Measurements from ENCODE around the gene CYB5R3.

CYB5R3 gene

GRCh38 chr22:42604403-42604802 is 44.8 kb downstream of the CYB5R3 start:
- Histone ChIP-seq H3K4me3 (ENCODE audit: insufficient read depth, low read depth, low read length, poor library complexity, severe bottlenecking) (no peak overlapping the region), H3K9me3 (ENCODE audit: control insufficient read depth, low read length) (no peaks in the 10 kb centered on the region), H3K27me3 (replicated peaks; ENCODE audit: control insufficient read depth, insufficient read depth, low read length, poor library complexity, severe bottlenecking) (no peaks in the 10 kb centered on the region), H3K36me3 (ENCODE audit: control insufficient read depth, insufficient read depth, low read length) (peaks cover 42% of the 10 kb centered on the region), H3K27ac (ENCODE audit: insufficient read depth, low read length, poor library complexity, severe bottlenecking) (no peak overlapping the region), H3K4me1 (ENCODE audit: control insufficient read depth, insufficient read depth, low read length, poor library complexity, severe bottlenecking) (peaks cover 2% of the 10 kb centered on the region)
- DNase-seq = no peak

- peaks cover 52% of the 10 kb centered on the region for H3K36me3 ChIP-seq (ENCODE audit: control insufficient read depth, insufficient read depth, low read length)
- no peak overlapping the region for H3K27ac ChIP-seq (ENCODE audit: insufficient read depth, low read length, poor library complexity, severe bottlenecking)
- H3K4me3 ChIP-seq (ENCODE audit: insufficient read depth, low read depth, low read length, poor library complexity, severe bottlenecking) = no peak overlapping the region
- no peaks in the 10 kb centered on the region for H3K9me3 ChIP-seq (ENCODE audit: control insufficient read depth, low read length)
- H3K4me1 ChIP-seq (ENCODE audit: control insufficient read depth, insufficient read depth, low read length, poor library complexity, severe bottlenecking) = no peaks in the 10 kb centered on the region
- H3K27me3 ChIP-seq (replicated peaks; ENCODE audit: control insufficient read depth, insufficient read depth, low read length, poor library complexity, severe bottlenecking) = no peaks in the 10 kb centered on the region
- DNase-seq = no peak
Measured at GRCh38 chr22:42603427-42603826, 45.8 kb downstream of the CYB5R3 start.

- no peak for DNase-seq
- Histone ChIP-seq H3K4me1 (ENCODE audit: control insufficient read depth, insufficient read depth, low read length, poor library complexity, severe bottlenecking) (no peaks in the 10 kb centered on the region), H3K9me3 (ENCODE audit: control insufficient read depth, low read length) (no peaks in the 10 kb centered on the region), H3K27ac (ENCODE audit: insufficient read depth, low read length, poor library complexity, severe bottlenecking) (no peak overlapping the region), H3K4me3 (ENCODE audit: insufficient read depth, low read depth, low read length, poor library complexity, severe bottlenecking) (no peak overlapping the region), H3K27me3 (replicated peaks; ENCODE audit: control insufficient read depth, insufficient read depth, low read length, poor library complexity, severe bottlenecking) (no peaks in the 10 kb centered on the region), H3K36me3 (ENCODE audit: control insufficient read depth, insufficient read depth, low read length) (peaks cover 54% of the 10 kb centered on the region)
Measured at GRCh38 chr22:42602470-42602869, 46.7 kb downstream of the CYB5R3 start.

DNA sequence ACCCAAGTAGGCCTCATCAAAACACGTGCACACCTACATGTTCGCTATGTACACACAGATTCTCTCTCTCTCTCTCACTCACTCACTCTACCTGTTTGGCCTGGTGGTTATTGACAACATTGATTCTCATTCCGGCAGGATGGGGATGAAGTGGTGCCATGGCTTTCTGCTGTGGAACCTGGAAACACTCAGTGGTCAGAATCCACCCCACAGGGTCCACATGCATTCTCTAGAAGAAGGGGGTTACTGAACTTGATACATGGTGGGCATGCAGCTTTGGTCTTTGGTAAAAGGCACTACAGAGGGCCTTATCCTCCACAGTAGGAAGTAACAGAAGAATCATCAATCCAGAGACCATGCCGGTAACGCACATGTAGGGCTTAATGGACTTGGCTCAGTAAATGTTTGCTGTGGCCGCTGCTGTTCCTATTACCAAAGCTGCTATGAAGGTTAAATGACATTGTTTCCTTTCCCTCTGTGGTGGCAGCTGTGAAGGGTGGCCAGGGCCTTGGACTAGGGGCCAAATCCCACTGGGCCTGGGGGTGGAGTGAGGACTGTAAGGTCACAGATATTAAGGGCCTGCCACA is 47.2 kb downstream of the CYB5R3 start:
- no peak overlapping the region for H3K27ac ChIP-seq (ENCODE audit: insufficient read depth, low read length, poor library complexity, severe bottlenecking)
- no peak for DNase-seq
- H3K4me1 ChIP-seq (ENCODE audit: control insufficient read depth, insufficient read depth, low read length, poor library complexity, severe bottlenecking) = no peaks in the 10 kb centered on the region
- no peak overlapping the region for H3K4me3 ChIP-seq (ENCODE audit: insufficient read depth, low read depth, low read length, poor library complexity, severe bottlenecking)
- H3K9me3 ChIP-seq (ENCODE audit: control insufficient read depth, low read length) = no peaks in the 10 kb centered on the region
- H3K27me3 ChIP-seq (replicated peaks; ENCODE audit: control insufficient read depth, insufficient read depth, low read length, poor library complexity, severe bottlenecking) = no peaks in the 10 kb centered on the region
- H3K36me3 ChIP-seq (ENCODE audit: control insufficient read depth, insufficient read depth, low read length) = peaks cover 59% of the 10 kb centered on the region

- no peak for DNase-seq
- Histone ChIP-seq H3K9me3 (ENCODE audit: control insufficient read depth, low read length) (no peaks in the 10 kb centered on the region), H3K27me3 (replicated peaks; ENCODE audit: control insufficient read depth, insufficient read depth, low read length, poor library complexity, severe bottlenecking) (no peaks in the 10 kb centered on the region), H3K4me3 (ENCODE audit: insufficient read depth, low read depth, low read length, poor library complexity, severe bottlenecking) (no peak overlapping the region), H3K36me3 (ENCODE audit: control insufficient read depth, insufficient read depth, low read length) (peaks cover 88% of the 10 kb centered on the region), H3K27ac (ENCODE audit: insufficient read depth, low read length, poor library complexity, severe bottlenecking) (no peak overlapping the region), H3K4me1 (ENCODE audit: control insufficient read depth, insufficient read depth, low read length, poor library complexity, severe bottlenecking) (no peaks in the 10 kb centered on the region)
Measured at GRCh38 chr22:42596863-42597530, 52.2 kb downstream of the CYB5R3 start.

GRCh38 chr22:42596336-42596735 is 52.9 kb downstream of the CYB5R3 start:
- Histone ChIP-seq H3K27ac (ENCODE audit: insufficient read depth, low read length, poor library complexity, severe bottlenecking) (no peak overlapping the region), H3K27me3 (replicated peaks; ENCODE audit: control insufficient read depth, insufficient read depth, low read length, poor library complexity, severe bottlenecking) (no peaks in the 10 kb centered on the region), H3K9me3 (ENCODE audit: control insufficient read depth, low read length) (no peaks in the 10 kb centered on the region), H3K4me1 (ENCODE audit: control insufficient read depth, insufficient read depth, low read length, poor library complexity, severe bottlenecking) (no peaks in the 10 kb centered on the region), H3K4me3 (ENCODE audit: insufficient read depth, low read depth, low read length, poor library complexity, severe bottlenecking) (no peak overlapping the region), H3K36me3 (ENCODE audit: control insufficient read depth, insufficient read depth, low read length) (peaks cover 90% of the 10 kb centered on the region)
- no peak for DNase-seq

- no peak overlapping the region for H3K4me3 ChIP-seq (ENCODE audit: insufficient read depth, low read depth, low read length, poor library complexity, severe bottlenecking)
- no peaks in the 10 kb centered on the region for H3K27me3 ChIP-seq (replicated peaks; ENCODE audit: control insufficient read depth, insufficient read depth, low read length, poor library complexity, severe bottlenecking)
- H3K36me3 ChIP-seq (ENCODE audit: control insufficient read depth, insufficient read depth, low read length) = peaks cover 90% of the 10 kb centered on the region
- H3K9me3 ChIP-seq (ENCODE audit: control insufficient read depth, low read length) = no peaks in the 10 kb centered on the region
- DNase-seq = no peak
- H3K27ac ChIP-seq (ENCODE audit: insufficient read depth, low read length, poor library complexity, severe bottlenecking) = no peak overlapping the region
- no peaks in the 10 kb centered on the region for H3K4me1 ChIP-seq (ENCODE audit: control insufficient read depth, insufficient read depth, low read length, poor library complexity, severe bottlenecking)
Measured at GRCh38 chr22:42595434-42595833, 53.8 kb downstream of the CYB5R3 start.

DNA sequence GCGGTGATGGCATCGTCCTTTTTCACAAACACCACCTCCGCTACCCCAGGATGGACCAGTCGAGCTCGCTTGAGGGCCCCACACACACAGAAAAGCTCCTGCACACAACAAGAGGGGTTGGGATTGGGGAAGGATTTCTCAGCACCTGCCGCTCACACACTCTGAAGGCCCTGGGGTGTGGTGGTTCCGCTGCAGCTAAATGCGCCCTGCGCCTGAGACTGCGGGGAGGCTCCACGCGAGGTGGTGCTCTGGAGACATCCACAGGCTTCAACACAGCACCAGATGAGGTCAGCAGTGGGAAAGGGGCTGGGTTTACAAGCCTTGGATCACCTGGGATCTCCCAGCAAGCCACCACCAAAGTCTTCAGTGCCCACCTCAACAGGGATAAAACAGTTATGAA is 57.2 kb downstream of the CYB5R3 start:
- Histone ChIP-seq H3K4me3 (ENCODE audit: insufficient read depth, low read depth, low read length, poor library complexity, severe bottlenecking) (no peak overlapping the region), H3K27ac (ENCODE audit: insufficient read depth, low read length, poor library complexity, severe bottlenecking) (no peak overlapping the region), H3K36me3 (ENCODE audit: control insufficient read depth, insufficient read depth, low read length) (peaks cover 85% of the 10 kb centered on the region), H3K9me3 (ENCODE audit: control insufficient read depth, low read length) (no peaks in the 10 kb centered on the region), H3K4me1 (ENCODE audit: control insufficient read depth, insufficient read depth, low read length, poor library complexity, severe bottlenecking) (no peaks in the 10 kb centered on the region), H3K27me3 (replicated peaks; ENCODE audit: control insufficient read depth, insufficient read depth, low read length, poor library complexity, severe bottlenecking) (no peaks in the 10 kb centered on the region)
- DNase-seq = no peak

DNA sequence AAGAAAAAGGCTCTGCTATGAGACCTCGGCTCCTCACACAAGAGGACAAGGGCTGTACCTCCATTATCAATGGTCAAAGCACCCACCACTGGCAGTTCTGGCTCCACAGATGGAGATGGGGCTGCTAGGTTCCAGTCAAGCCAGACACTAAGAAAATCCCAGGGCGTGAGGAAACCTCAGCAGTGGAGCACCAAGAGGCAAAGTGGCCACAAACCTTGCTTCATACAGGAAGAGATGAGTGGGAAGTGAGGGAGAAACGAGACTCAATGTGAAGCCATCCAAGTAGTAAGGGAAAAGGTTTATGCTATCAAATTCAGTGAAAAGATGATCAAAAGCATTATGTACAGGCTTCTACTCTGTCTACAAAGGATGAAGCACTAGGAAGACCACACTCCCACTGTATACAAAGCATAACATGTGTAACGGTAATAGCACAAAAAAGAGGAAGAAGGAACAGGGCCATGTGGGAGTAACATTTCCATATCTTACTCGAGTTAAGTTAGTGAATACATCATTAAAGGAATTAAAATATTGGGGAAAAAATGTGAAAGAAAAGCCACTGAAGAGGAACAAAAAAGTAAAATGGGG is 61.5 kb downstream of the CYB5R3 start:
- H3K27me3 ChIP-seq (replicated peaks; ENCODE audit: control insufficient read depth, insufficient read depth, low read length, poor library complexity, severe bottlenecking) = no peaks in the 10 kb centered on the region
- peaks cover 79% of the 10 kb centered on the region for H3K36me3 ChIP-seq (ENCODE audit: control insufficient read depth, insufficient read depth, low read length)
- H3K27ac ChIP-seq (ENCODE audit: insufficient read depth, low read length, poor library complexity, severe bottlenecking) = no peak overlapping the region
- H3K9me3 ChIP-seq (ENCODE audit: control insufficient read depth, low read length) = no peaks in the 10 kb centered on the region
- no peaks in the 10 kb centered on the region for H3K4me1 ChIP-seq (ENCODE audit: control insufficient read depth, insufficient read depth, low read length, poor library complexity, severe bottlenecking)
- no peak overlapping the region for H3K4me3 ChIP-seq (ENCODE audit: insufficient read depth, low read depth, low read length, poor library complexity, severe bottlenecking)
- no peak for DNase-seq

- Histone ChIP-seq H3K9me3 (ENCODE audit: control insufficient read depth, low read length) (no peaks in the 10 kb centered on the region), H3K36me3 (ENCODE audit: control insufficient read depth, insufficient read depth, low read length) (peaks cover 66% of the 10 kb centered on the region), H3K4me1 (ENCODE audit: control insufficient read depth, insufficient read depth, low read length, poor library complexity, severe bottlenecking) (peaks cover 5% of the 10 kb centered on the region), H3K4me3 (ENCODE audit: insufficient read depth, low read depth, low read length, poor library complexity, severe bottlenecking) (no peak overlapping the region), H3K27me3 (replicated peaks; ENCODE audit: control insufficient read depth, insufficient read depth, low read length, poor library complexity, severe bottlenecking) (no peaks in the 10 kb centered on the region), H3K27ac (ENCODE audit: insufficient read depth, low read length, poor library complexity, severe bottlenecking) (no peak overlapping the region)
- no peak for DNase-seq
Measured at GRCh38 chr22:42586381-42586780, 62.8 kb downstream of the CYB5R3 start.
